Adrenal gland (tissue), 12 donors: Measurements from ENCODE around the gene STIP1. TPM values are rescaled to one million over a fixed set of nuclear protein-coding genes. Genes with fewer than 3 reads are reported as not detected.
"Not testable (repeated sequence)": the region's sequence is repeated elsewhere in the genome, so short reads cannot be mapped to it uniquely, and the experiment has no call there.

Experiments used
- DNase-seq, 7 donors: peaks; one replicate each; pipeline ENCODE4 v3.0.0-alpha.2; 2019 to 2020
- H3K27ac ChIP-seq, 5 donors: fragments of 200-600 bp; sonication (generic) in 4 of 5; 1 replicate in 3 of 5; 2 replicates in 2 of 5; pipeline versions ENCODE4 v1.5.1 to v1.8.0; 2016 to 2020; ENCODE audit warnings: mild to moderate bottlenecking in 1 of 5
- H3K27me3 ChIP-seq: fragments of 200-600 bp; 2 replicates; pipeline ENCODE4 v1.8.0; 2021
- H3K36me3 ChIP-seq, 2 donors: fragments of 200-600 bp; replicated peaks in 1 of 2; 1 replicate in 1 of 2; 2 replicates in 1 of 2; pipeline versions ENCODE4 v1.5.1 to v1.8.0; 2018 to 2022
- H3K4me1 ChIP-seq, 2 donors: fragments of 200-600 bp; replicated peaks in 1 of 2; 1 replicate in 1 of 2; 2 replicates in 1 of 2; pipeline versions ENCODE4 v1.5.1 to v1.8.0; 2018 to 2021
- H3K4me3 ChIP-seq, 4 donors: fragments of 200-600 bp; sonication (generic) in 3 of 4; one replicate each; pipeline ENCODE4 v1.5.1; 2016 to 2018
- H3K9me3 ChIP-seq, 3 donors: fragments of 200-600 bp; sonication (generic) in 1 of 3; replicated peaks in 1 of 3; 1 replicate in 2 of 3; 2 replicates in 1 of 3; pipeline versions ENCODE4 v1.5.1 to v1.8.0; 2016 to 2021
- POLR2A ChIP-seq, 2 donors: fragments of 450-650 bp; IDR thresholded peaks; one replicate each; pipeline ENCODE4 v1.6.1; 2017; ENCODE audit warnings: antibody characterized with exemption in 2 of 2, mild to moderate bottlenecking in 2 of 2, moderate library complexity in 1 of 2
- WGBS, 4 donors: extraction: QIAGEN DNeasy Blood & Tissue Kit in 2 of 4; methylation state at CpG; one replicate each; pipeline versions ENCODE4 v1.1.5 to v1.1.7; 2013 to 2017; 5-methylcytosine and 5-hydroxymethylcytosine counted together
- intact Hi-C, 2 donors: fragments of 100-400 bp; cut with DNase I; formaldehyde crosslinking; loops; one replicate each; pipeline versions ENCODE4 v1.14.1 to v1.15.0; 2022 to 2023
- polyA plus RNA-seq, 3 donors: library from polyadenylated mRNA; stranded (reverse); fragments of 200-250 nt in 2 of 3; fragments of 350-450 nt in 1 of 3; fragmentation: Illumina TruSeq in 1 of 3; extraction: RNeasy Lipid Tissue Mini Kit (QIAGEN cat#74804) in 1 of 3; gene quantifications; one replicate each; pipeline ENCODE4 v1.2.3, GENCODE V29; 2013 to 2014
- total RNA-seq, 9 donors: library from RNA; depleted of rRNA in 4 of 9; stranded (reverse); fragments of >200 nt in 4 of 9; fragments of 120-200 nt in 1 of 9; fragmentation: NEBNext Ultra II Directional in 1 of 9; extraction: Animal tissue kit (Norgen Biotek cat#: 25700) in 1 of 9; gene quantifications; one replicate each; pipeline versions ENCODE4 v1.1.0 to v1.2.4, GENCODE V29; 2013 to 2023
- TF ChIP-seq, protein P1 (sequence below), 6 experiments: fragments of 450-650 bp in 4 of 6; fragments of 200-600 bp in 2 of 6; sonication (generic) in 1 of 6; IDR thresholded peaks; 1 replicate in 5 of 6; 2 replicates in 1 of 6; pipeline versions ENCODE4 v1.5.1 to v1.8.0; 2016 to 2021; ENCODE audit warnings: antibody characterized with exemption in 6 of 6, mild to moderate bottlenecking in 2 of 6, moderate library complexity in 1 of 6
- donor health status: healthy with polysubstance abuse.
- donor health status: Bipolar disorder and iron deficiency.
- donor health status: DM: yes; HTN: yes; CAD: no.
- donor health status: DM: no; HTN: no; CAD: no.
- donor health status: DM: no; HTN: no; CAD: no.
- donor health status: DM: yes; HTN: yes; CAD: no.

STIP1 gene
- total and polyA plus RNA-seq, 12 donors = 82.1 to 523 (median 183) TPM

DNA sequence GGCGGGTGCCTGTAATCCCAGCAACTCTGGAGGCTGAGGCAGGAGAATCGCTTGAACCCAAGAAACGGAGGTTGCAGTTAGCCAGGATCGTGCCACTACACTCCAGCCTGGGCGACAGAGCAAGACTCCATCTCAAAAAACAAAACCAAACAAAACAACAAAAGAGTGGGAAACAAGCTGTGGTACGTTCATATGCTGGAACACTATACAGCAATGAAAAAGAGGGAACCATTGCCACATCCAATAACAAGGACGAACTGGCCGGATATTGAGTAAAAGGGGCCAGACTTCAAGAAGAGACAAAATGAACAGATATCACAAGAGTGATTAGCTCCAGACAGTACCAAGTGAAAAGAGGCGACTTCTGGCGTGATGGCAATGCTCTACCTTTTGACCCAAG, 24.9 kb upstream of the STIP1 start:
- Histone ChIP-seq H3K27me3 (no peaks in the 10 kb centered on the region), H3K4me1 (peaks cover 10 to 11% of the 10 kb centered on the region in 2 donors), H3K4me3 (no peak overlapping the region), H3K36me3 (no peaks in the 10 kb centered on the region), H3K9me3 (no peaks in the 10 kb centered on the region), H3K27ac (no peak overlapping the region)
- TF ChIP-seq POLR2A (IDR thresholded peaks at IDR 0.05) = no peak
- TF ChIP-seq, protein P1, sequence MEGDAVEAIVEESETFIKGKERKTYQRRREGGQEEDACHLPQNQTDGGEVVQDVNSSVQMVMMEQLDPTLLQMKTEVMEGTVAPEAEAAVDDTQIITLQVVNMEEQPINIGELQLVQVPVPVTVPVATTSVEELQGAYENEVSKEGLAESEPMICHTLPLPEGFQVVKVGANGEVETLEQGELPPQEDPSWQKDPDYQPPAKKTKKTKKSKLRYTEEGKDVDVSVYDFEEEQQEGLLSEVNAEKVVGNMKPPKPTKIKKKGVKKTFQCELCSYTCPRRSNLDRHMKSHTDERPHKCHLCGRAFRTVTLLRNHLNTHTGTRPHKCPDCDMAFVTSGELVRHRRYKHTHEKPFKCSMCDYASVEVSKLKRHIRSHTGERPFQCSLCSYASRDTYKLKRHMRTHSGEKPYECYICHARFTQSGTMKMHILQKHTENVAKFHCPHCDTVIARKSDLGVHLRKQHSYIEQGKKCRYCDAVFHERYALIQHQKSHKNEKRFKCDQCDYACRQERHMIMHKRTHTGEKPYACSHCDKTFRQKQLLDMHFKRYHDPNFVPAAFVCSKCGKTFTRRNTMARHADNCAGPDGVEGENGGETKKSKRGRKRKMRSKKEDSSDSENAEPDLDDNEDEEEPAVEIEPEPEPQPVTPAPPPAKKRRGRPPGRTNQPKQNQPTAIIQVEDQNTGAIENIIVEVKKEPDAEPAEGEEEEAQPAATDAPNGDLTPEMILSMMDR (IDR thresholded peaks at IDR 0.05) = no peak
- 95 to 98% (median 97%) methylated on average over 10 of the region's 10 CpGs for WGBS, 4 donors
- no peak for DNase-seq
- intact Hi-C loops = no loop called here

DNA sequence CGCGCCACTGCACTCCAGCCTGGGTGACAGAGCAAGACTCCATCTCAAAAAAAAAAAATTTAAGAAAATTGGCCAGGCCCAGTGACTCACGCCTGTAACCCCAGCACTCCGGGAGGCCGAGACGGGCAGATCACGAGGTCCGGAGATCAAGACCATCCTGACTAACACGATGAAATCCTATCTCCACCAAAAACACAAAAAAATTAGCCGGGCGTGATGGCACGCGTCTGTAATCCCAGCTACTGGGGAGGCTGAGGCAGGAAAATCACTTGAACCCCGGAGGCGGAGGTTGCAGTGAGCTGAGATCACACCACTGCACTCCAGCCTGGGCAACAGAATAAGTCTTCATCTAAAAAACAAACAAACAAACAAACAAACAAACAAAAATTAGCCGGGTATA, 23.2 kb upstream of the STIP1 start:
- H3K36me3 ChIP-seq, H3K4me3 ChIP-seq, H3K9me3 ChIP-seq, DNase-seq, intact Hi-C loops, H3K27ac ChIP-seq, H3K27me3 ChIP-seq: not testable (repeated sequence)
- WGBS, 4 donors = 89 to 94% (median 92%) methylated on average over 16 of the region's 16 CpGs
- peaks cover 11 to 14% of the 10 kb centered on the region in 2 donors for H3K4me1 ChIP-seq

DNA sequence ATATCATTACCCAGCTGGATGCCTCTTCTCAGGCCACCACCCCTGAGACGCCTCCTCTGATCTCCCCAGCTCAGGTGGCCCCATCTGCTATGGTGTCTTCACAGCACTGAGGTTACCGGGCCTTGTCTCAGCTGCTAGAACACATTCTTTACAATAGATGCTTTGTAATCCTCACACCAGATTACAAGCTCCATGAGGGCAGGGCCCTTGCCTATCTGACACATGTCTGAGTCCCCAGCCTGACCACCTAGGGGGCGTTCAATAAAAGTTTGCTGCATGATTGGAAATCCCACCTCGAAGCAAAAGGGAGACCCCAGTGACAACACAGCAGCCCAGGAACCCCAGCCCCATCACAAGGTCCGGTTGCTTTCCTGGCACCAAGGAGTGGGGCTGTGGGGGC, 22.0 kb upstream of the STIP1 start:
- DNase-seq = no peak
- H3K36me3 ChIP-seq = no peaks in the 10 kb centered on the region
- WGBS, 4 donors = 82 to 98% (median 97%) methylated on average over 4 to 5 of the region's 5 CpGs
- H3K27me3 ChIP-seq = no peaks in the 10 kb centered on the region
- no peak overlapping the region for H3K4me3 ChIP-seq
- intact Hi-C loops = no loop called here
- no peaks in the 10 kb centered on the region for H3K9me3 ChIP-seq
- peaks cover 11 to 14% of the 10 kb centered on the region in 2 donors for H3K4me1 ChIP-seq
- no peak for TF ChIP-seq POLR2A (IDR thresholded peaks at IDR 0.05)
- TF ChIP-seq, protein P1 (IDR thresholded peaks at IDR 0.05) = no peak
- no peak overlapping the region for H3K27ac ChIP-seq

DNA sequence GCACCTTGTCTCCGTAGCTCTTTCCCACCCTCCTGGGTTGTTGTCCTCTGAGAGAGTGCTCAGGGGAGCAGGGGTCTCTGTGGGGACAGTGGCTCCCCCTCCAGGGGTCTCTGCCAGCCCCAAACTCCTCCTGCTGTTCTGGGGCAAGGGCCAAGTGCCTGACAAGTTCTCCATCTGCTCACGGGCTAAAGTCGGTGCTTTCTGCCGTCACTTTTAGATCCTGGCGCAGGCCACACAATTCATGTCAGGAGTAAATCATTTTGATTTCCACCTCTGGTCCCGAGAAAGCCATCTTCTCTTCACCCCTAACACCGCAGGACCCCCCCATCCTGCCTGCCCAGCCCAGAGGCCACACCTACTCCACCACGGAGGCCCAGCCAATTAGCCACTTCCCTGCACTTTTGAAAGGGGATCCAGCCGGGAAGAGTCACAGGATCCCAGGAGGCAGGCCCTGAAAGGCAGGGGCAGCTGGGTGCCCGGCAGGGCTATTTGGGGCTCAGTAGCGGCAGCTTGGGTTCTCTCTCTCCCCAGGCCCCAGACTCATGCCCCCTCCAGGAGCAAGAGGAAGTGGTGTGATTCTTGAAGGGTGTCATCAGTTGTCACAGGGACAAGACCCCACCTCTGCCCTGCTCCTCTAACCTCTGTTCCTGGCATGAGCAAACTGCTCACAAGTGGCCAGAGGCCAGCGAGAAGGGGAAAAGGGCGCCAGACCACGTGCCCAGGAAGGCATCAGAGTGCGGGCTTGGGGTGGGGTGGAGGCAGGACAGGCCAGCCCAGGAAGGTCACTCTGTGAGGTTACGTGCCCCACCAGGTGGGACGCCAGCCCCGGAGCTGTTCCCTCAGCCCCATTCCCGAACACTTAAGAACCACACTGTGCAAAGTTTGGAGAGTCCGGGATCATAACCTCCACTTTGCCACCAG, 21.3 kb upstream of the STIP1 start:
- peaks cover 11 to 14% of the 10 kb centered on the region in 2 donors for H3K4me1 ChIP-seq
- 49 to 61% (median 54%) methylated on average over 17 to 20 of the region's 20 CpGs for WGBS, 4 donors
- no peaks in the 10 kb centered on the region for H3K27me3 ChIP-seq
- no peak overlapping the region for H3K27ac ChIP-seq
- DNase-seq = peak in 4 of 7 donors; percentile 46 to 60 (median 52)
- intact Hi-C loops = no loop called here
- H3K9me3 ChIP-seq = no peaks in the 10 kb centered on the region
- TF ChIP-seq POLR2A (IDR thresholded peaks at IDR 0.05) = peak in 1 of 2 donors; percentile 5
- TF ChIP-seq, protein P1 (IDR thresholded peaks at IDR 0.05) = no peak
- H3K36me3 ChIP-seq = no peaks in the 10 kb centered on the region
- H3K4me3 ChIP-seq = peak overlapping the region in 2 of 4 donors; percentile 67 to 78
